ENCODE measurements around the gene FAU.

The FAU gene

DNA sequence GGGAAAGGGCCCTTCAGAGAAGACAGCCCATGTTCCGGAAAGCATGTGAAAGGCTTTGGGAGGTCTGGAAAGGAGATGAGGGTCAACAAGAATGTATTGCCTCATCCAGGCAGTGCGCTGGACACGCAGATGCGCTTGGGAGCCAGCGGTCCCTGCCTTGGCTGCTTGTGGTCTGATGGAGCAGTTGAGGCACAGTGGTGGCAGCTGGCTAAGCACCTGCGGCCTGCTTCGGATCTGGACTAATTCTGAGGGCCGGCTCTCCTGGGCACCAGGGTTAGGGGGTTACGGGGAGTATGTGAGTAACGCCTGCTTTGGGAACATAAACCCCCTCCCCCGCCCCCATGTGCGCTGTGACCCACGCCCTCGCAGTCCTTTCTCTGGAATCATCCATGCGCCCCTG, 14.9 kb downstream of the FAU start:
- no peak for DNase-seq

DNA sequence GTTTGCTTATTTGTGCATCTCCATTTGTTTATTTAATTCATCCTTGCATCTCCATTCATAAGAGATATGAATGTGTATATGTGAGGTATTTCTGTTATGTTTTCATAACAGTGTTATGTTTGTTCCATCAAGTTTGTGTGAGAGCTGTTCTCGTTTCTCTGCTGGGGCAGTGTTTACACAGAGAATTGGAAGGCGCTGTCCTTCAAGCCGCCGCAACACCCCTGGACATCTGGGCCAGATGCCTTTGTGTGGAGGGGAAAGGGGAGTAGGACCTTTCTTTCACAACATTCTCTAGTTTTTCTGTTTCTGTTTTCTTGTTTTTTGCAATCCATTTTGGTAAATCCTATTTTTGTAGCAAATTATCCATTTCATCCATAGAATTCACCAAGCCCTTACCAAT, 17.3 kb downstream of the FAU start:
- no peak for DNase-seq

- DNase-seq = no peak
These were observed 18.5 kb downstream of the FAU start for GRCh38 chr11:65103476-65103875.

DNA sequence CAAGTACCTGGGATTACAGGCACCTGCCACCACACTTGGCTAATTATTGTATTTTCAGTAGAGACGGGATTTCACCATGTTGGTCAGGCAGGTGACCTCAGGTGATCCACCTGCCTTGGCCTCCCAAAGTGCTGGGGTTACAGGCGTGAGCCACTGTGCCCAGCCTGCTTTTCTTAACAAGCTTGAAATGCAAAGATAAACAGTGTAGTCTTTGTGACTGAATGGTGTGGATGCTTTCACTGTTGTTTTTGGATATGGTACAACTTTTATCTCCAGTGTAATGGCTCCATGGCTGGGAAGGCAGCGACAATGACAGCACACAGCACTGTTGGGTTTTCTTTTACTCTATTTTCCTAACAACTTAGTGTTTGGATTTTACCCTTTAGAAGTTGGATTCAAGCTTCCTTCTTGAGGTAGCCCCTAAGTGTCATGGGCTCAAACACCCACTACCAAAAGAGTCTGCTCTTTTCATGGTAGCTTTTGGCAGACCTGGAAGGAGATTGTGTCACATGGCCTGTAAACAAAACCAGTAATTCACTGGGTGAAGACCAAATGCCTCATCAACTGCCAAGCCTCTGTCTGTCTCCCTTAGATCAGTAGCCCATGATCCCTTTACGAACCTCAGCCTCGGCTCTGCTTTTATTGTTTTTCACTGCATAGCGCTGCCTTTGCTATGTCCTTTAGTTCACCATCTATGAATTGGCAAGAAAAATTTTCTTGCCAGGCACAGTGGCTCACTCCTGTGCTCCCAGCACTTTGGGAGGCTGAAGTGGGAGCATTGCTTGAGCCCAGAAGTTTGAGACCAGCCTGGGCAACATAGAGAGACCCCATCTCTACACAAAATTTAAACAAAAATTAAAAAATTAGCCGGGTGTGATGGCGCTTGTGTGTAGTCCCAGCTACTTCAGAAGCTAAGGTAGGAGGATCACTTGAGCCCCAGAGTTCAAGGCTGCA, 19.5 kb downstream of the FAU start:
- no peak for DNase-seq

DNA sequence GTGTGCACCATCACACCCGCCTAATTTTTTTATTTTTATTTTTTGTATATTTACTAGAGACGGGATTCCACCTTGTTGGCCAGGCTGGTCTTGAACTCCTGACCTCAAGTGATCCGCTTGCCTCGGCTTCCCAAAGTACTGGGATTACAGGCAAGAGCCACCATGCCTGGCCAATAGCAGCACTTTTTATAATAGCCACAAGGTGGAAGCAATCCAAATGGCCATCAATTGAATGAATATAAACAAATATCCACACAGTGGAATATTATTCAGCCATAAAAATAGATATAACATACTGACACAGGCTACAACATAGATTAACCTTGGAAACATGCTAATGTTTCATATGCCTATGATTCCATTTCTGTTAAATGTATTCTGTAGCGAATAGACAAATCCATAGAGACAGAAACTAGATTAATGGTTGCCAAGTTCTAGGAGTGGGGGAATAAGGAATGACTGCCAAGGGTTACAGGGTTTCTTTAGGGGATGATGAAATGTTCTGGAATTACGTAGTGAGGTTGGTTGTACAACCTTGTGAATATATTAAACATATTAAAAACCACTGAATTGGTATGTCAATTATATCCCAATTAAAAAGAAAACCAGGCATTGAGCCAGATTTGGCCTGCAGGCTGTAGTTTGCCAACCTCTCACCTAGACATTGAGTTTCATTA, 21.1 kb downstream of the FAU start:
- no peak for DNase-seq

DNA sequence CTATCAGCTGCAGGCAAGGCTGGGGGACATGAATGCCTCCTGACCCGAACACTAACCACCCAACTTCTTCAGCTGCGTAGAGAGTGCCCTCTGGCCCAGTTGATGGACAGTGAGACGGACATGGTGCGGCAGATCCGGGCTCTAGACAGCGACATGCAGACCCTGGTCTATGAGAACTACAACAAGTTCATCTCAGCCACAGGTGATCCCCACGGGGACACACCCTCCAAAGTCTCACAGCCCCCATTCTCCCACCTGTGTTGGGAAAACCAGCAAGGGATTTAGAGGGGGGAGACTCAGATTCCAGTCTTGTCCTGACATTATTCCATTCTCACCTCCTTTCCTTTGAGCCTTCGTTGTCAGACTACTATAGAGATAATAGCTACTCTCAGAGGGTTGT, 25.0 kb downstream of the FAU start:
- no peak for DNase-seq

- DNase-seq = peak; percentile 82 to 88
These were observed 25.7 kb downstream of the FAU start, which contains the start of gene VPS51 for GRCh38 chr11:65095974-65096806. VPS51 (plus strand) TSS chr11:65096214; CDS start chr11:65096251, 37 bp downstream.

DNA sequence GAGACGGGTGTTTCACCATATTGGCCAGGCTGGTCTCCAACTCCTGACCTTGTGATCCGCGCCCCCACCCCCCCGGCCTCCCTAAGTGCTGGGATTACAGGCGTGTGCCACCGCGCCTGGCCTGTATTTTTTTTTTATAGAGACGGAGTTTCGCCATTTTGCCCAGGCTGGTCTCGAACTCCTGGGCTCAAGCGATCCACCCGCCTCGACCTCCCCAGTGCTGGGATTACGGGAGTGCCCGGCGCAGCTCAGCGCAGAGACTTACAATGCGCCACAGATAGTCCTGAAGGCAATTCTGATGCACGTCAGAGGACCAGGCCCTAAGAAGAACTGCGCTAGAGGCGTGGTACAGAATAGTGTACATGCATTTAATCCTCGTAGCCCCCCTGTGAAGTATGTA, 26.5 kb downstream of the FAU start:
- DNase-seq = no peak

GRCh38 chr11:65090628-65091027, 31.3 kb downstream of the FAU start:
- no peak for DNase-seq

DNA sequence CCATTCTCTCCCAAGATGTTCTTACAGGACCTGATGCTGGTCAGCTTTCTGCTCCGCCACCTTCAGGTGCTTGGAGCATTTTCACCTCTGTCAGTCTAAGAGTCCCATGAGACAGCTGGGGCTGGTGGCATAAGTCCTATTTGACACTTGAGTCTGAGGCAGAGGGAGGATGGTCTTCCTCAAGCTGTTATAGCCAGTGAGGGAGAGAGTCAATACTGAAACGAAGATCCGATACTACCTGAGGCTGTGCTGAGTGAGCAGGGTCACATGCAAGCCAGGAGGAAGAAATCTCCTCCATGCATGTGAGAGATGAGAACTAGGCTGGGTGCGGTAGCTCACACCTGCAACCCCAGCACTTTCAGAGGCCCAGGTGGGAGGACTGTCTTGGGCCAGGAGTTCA, 32.3 kb downstream of the FAU start:
- DNase-seq = no peak

- DNase-seq = no peak
These were observed 34.1 kb downstream of the FAU start for GRCh38 chr11:65087827-65088226.

- DNase-seq = no peak
These were observed 34.7 kb downstream of the FAU start for GRCh38 chr11:65087216-65087615.

DNA sequence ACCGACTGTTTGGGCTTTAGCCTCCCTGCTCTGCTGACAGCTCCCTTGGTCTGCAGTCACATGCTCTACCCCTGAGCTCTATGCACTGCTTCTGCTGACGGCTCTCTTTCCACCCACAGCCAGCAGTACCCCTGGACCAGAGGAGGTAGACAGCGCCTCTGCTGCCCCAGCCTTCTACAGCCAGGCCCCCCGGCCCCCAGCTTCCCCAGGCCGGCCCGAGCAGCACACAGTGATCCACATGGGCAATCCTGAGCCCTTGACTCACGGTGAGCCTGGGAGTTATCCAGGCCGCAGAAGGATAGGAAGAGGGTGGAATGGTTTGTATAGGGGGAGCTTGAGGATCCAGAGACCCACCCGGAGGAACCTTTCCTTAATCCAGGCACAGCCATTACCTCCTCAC, 35.1 kb downstream of the FAU start:
- DNase-seq = no peak

- DNase-seq = peak; percentile 24 to 60
These were observed 36.5 kb downstream of the FAU start for GRCh38 chr11:65085446-65085845.

- no peak for DNase-seq
These were observed 37.1 kb downstream of the FAU start for GRCh38 chr11:65084598-65085375.

GRCh38 chr11:65083834-65084597, 37.9 kb downstream of the FAU start, which contains the start of the genes CDCA5 and ZFPL1:
CDCA5 (minus strand) TSS chr11:65084040; CDS start chr11:65083978, 62 bp downstream.
ZFPL1 (plus strand) TSS chr11:65084222; CDS start chr11:65084699, 477 bp downstream.
- DNase-seq = peak; percentile 92 to 98

GRCh38 chr11:65083134-65083833, 38.6 kb downstream of the FAU start:
- DNase-seq = no peak

DNA sequence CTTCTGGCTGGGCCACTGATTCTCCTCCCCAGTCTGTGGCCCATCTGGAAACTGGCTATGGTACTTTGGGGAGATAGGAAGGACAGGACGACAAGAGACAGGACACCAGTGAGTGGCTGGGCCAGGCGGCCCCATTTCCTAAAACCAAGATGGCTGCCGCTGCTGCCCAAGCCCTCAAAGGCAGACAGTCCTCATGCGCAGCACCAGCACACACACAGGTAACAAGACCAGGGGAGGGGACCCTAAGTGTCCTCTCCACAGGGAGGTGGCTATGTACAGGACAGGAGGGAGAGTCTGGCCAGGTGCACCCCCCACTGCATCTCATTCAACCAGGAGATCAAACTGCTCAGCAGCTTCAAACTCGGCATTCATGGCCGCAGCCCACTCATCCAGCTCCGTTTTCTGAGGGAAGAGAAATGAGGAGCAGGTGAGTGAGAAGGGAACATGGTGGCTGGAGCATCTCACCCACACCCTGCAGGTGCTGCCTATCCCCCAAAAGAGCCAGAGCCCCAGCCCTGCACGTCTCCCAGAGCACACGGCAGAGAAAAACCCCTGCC, 43.1 kb downstream of the FAU start:
- DNase-seq = no peak

- DNase-seq = peak; percentile 27 to 73
These were observed 43.8 kb downstream of the FAU start for GRCh38 chr11:65078151-65078550.

DNA sequence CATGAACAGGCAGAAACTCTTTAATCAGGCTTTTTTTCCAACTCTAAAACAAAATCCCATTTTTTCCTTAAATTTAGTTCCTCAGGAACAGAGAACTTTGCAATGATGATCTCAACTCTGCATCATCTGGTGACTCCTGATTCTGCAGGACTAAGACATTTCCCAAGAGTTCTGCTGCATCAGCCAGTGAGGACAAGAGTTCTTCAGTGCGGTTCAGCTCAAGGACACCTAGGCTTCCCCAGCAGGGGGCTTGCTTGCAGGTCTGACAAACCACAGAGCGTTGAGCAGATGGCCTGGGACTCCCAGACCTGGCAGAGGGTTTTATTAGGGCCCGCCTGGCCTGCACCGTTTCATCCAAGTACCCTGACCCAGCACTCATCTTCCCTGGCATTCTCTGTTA, 44.5 kb downstream of the FAU start:
- peak in 1 of 2 donors; percentile 34 for DNase-seq

All from inflammatory macrophage treated with lipopolysaccharide for 1 hour (primary cell).